GM23338 (cell line): ENCODE measurements around the gene ZNF273. TPM values are rescaled to one million over a fixed set of nuclear protein-coding genes. Genes with fewer than 3 reads are reported as not detected.

ENCODE experiments used
- ATAC-seq: fragments of 200-7000 bp; cut with Tn5 transposase; 3 replicates; pipeline ENCODE4 v1.9.1; 2020
- DNase-seq: peaks from one replicate; pipeline ENCODE4 v3.0.0-alpha.2; 2015; ENCODE audit warnings: low spot score
- H2AFZ ChIP-seq: fragments of 200-600 bp; sonication (generic); 2 replicates; pipeline ENCODE4 v1.8.0; 2016; ENCODE audit warnings: antibody characterized with exemption, mild to moderate bottlenecking, moderate library complexity
- H3F3A ChIP-seq: fragments of 200-600 bp; sonication (generic); replicated peaks from 2 replicates; pipeline ENCODE4 v1.8.0; 2017; ENCODE audit warnings: antibody characterized with exemption, mixed run types, low read depth
- H3K27ac ChIP-seq: fragments of 200-600 bp; sonication (generic); 2 replicates; pipeline ENCODE4 v1.6.1; 2016; ENCODE audit warnings: low read depth
- H3K27me3 ChIP-seq: fragments of 200-600 bp; sonication (generic); 2 replicates; pipeline ENCODE4 v1.8.0; 2016; ENCODE audit warnings: mild to moderate bottlenecking, mixed run types, moderate library complexity; ENCODE audit not compliant: insufficient read depth
- H3K36me3 ChIP-seq: fragments of 200-600 bp; sonication (generic); 2 replicates; pipeline ENCODE4 v1.8.0; 2016; ENCODE audit warnings: mild to moderate bottlenecking; ENCODE audit not compliant: insufficient read depth
- H3K4me1 ChIP-seq: fragments of 200-600 bp; sonication (generic); 2 replicates; pipeline ENCODE4 v1.8.0; 2016; ENCODE audit warnings: mild to moderate bottlenecking, moderate library complexity; ENCODE audit not compliant: insufficient read depth
- H3K4me2 ChIP-seq: fragments of 200-600 bp; sonication (generic); 2 replicates; pipeline ENCODE4 v1.7.1; 2017; ENCODE audit warnings: mixed run types
- H3K4me3 ChIP-seq: fragments of 200-600 bp; sonication (generic); 2 replicates; pipeline ENCODE4 v1.6.1; 2016; ENCODE audit warnings: mixed run types
- H3K79me2 ChIP-seq: fragments of 200-600 bp; sonication (generic); replicated peaks from 2 replicates; pipeline ENCODE4 v1.8.0; 2017; ENCODE audit warnings: mild to moderate bottlenecking; ENCODE audit not compliant: insufficient read depth
- H3K9me2 ChIP-seq: fragments of 200-600 bp; sonication (generic); 2 replicates; pipeline ENCODE4 v1.8.0; 2017; ENCODE audit not compliant: insufficient read depth
- H4K20me1 ChIP-seq: fragments of 200-600 bp; sonication (generic); replicated peaks from 2 replicates; pipeline ENCODE4 v1.8.0; 2017; ENCODE audit warnings: mild to moderate bottlenecking; ENCODE audit not compliant: insufficient read depth
- H3K27ac Mint-ChIP-seq: 2 replicates; pipeline ENCODE4 v1.8.0; 2020; ENCODE audit warnings: inconsistent platforms, mild to moderate bottlenecking, moderate library complexity, mixed read lengths
- H3K27me3 Mint-ChIP-seq: 3 replicates; pipeline ENCODE4 v1.8.0; 2022; ENCODE audit warnings: low read depth, mild to moderate bottlenecking, moderate library complexity, mixed read lengths, inconsistent platforms; ENCODE audit not compliant: insufficient read depth, poor library complexity
- H3K36me3 Mint-ChIP-seq: 3 replicates; pipeline ENCODE4 v1.8.0; 2021; ENCODE audit warnings: low read depth, mild to moderate bottlenecking, inconsistent platforms, moderate library complexity, mixed read lengths
- H3K4me1 Mint-ChIP-seq: 3 replicates; pipeline ENCODE4 v1.8.0; 2020; ENCODE audit warnings: mild to moderate bottlenecking, inconsistent platforms, mixed read lengths
- H3K4me3 Mint-ChIP-seq: 3 replicates; pipeline ENCODE4 v1.8.0; 2021; ENCODE audit warnings: moderate library complexity, mild to moderate bottlenecking, inconsistent platforms, mixed read lengths
- H3K9me3 Mint-ChIP-seq: 3 replicates; pipeline ENCODE4 v1.8.0; 2020; ENCODE audit warnings: moderate library complexity, mild to moderate bottlenecking, inconsistent platforms, mixed read lengths
- EZH2 ChIP-seq: fragments of 200-600 bp; sonication (generic); IDR thresholded peaks from one replicate; pipeline ENCODE4 v1.8.0; 2017; ENCODE audit warnings: antibody characterized with exemption, mild to moderate bottlenecking, low read depth; ENCODE audit not compliant: unreplicated experiment
- JUNB ChIP-seq: IDR thresholded peaks from one replicate; pipeline ENCODE4 v1.6.1; 2016; ENCODE audit warnings: antibody characterized with exemption; ENCODE audit not compliant: unreplicated experiment
- POLR2AphosphoS5 ChIP-seq: IDR thresholded peaks from 2 replicates; pipeline ENCODE4 v1.6.1; 2016; ENCODE audit warnings: antibody characterized with exemption, low read depth
- STAT1 ChIP-seq: IDR thresholded peaks from one replicate; pipeline ENCODE4 v1.6.1; 2016; ENCODE audit warnings: antibody characterized with exemption; ENCODE audit not compliant: unreplicated experiment
- ZNF331 ChIP-seq: fragments of 250-450 bp; sonication (Bioruptor Pico); IDR thresholded peaks from 2 replicates; pipeline ENCODE4 v1.5.0; 2020; ENCODE audit warnings: low read depth, mild to moderate bottlenecking, moderate library complexity
- polyA plus RNA-seq: library from polyadenylated mRNA; unstranded; fragments of >200 nt; fragmentation: Nextera tagmentation; extraction: Ambion mirVana; gene quantifications from 2 replicates; pipeline ENCODE4 v1.2.1, GENCODE V29; 2016
- total RNA-seq: library from RNA; depleted of rRNA; stranded (reverse); fragments of >200 nt; shearing (Covaris generic); gene quantifications from 2 replicates; pipeline ENCODE4 v1.2.3, GENCODE V29; 2014
- TF ChIP-seq, protein P1 (sequence below): IDR thresholded peaks from 2 replicates; pipeline ENCODE4 v1.6.1; 2016; ENCODE audit warnings: antibody characterized with exemption
- TF ChIP-seq, protein P2 (sequence below), 2 experiments: fragments of 200-600 bp in 1 of 2; sonication (generic) in 1 of 2; conservative IDR thresholded peaks; 2 replicates each; pipeline versions ENCODE4 v1.5.1 to v1.6.1; 2016 to 2017; ENCODE audit warnings: antibody characterized with exemption in 2 of 2, low read depth in 2 of 2, mild to moderate bottlenecking in 2 of 2, moderate library complexity in 1 of 2

Gene ZNF273
- total and polyA plus RNA-seq, 2 experiments from 2014 or later: 16.4 to 34.3 TPM

DNA sequence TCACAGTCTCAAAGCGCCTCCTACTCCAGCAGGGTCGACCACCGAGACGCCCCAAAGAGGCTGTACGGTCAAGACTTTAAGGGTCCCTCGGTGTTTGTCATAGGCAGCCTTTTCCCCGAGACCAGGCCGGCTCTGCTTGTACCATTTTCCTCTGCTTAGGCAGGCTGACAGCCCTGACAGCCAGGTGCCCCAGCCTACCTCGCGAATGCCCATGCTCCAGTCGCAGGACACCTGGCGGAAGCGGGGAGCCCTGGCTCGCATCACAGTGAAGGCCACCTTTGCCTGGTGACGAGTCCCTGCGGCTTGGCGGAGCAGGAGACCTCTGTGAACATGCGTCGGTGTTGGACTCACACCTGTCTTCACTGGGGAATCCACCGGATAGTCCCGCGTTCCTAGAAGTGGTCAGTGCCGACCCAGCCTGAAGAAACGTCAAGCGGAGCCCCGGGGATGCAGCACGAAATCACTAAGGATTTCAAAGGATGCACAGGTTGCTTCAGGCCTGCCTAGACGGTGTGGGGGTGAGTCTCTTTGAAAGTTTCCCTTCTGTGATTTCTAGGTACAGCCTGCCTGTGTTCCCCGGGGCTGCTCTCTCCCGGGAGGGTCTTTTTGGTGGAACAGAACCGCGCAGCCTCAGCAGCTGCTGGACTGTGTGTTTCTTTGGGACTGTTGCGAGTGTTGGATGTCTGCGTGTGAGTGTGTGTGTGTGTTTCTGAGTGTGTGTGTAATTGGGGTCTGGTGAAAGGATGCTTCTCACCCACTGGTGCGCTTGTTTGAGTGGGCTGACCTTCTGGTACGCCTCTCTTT lies 30.5 kb upstream of the ZNF273 start:
- no peak overlapping the region for H3K4me3 Mint-ChIP-seq
- no peaks in the 10 kb centered on the region; the same call in 1 of the 2 replicates for H3K4me1 ChIP-seq
- no peak overlapping the region for H3K4me3 ChIP-seq
- H2AFZ ChIP-seq: no peak overlapping the region
- H3F3A ChIP-seq: no peaks in the 10 kb centered on the region
- no peak overlapping the region for H3K27ac ChIP-seq
- no peaks in the 10 kb centered on the region for H4K20me1 ChIP-seq
- H3K4me1 Mint-ChIP-seq: no peaks in the 10 kb centered on the region
- peaks cover 16% of the 10 kb centered on the region for H3K27me3 ChIP-seq
- TF ChIP-seq, protein P1, sequence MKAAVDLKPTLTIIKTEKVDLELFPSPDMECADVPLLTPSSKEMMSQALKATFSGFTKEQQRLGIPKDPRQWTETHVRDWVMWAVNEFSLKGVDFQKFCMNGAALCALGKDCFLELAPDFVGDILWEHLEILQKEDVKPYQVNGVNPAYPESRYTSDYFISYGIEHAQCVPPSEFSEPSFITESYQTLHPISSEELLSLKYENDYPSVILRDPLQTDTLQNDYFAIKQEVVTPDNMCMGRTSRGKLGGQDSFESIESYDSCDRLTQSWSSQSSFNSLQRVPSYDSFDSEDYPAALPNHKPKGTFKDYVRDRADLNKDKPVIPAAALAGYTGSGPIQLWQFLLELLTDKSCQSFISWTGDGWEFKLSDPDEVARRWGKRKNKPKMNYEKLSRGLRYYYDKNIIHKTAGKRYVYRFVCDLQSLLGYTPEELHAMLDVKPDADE: no peak
- TF ChIP-seq EZH2: no peak
- H3K36me3 Mint-ChIP-seq: 0 out of 3 replicates have a peak, but pooled peaks cover 6% of the 10 kb centered on the region
- H3K27ac Mint-ChIP-seq: no peak overlapping the region
- no peak for ATAC-seq
- no peaks in the 10 kb centered on the region for H3K9me2 ChIP-seq
- H3K4me2 ChIP-seq: no peak overlapping the region
- DNase-seq: no peak
- H3K79me2 ChIP-seq: no peaks in the 10 kb centered on the region
- peaks cover 22% of the 10 kb centered on the region for H3K27me3 Mint-ChIP-seq
- H3K36me3 ChIP-seq: no peaks in the 10 kb centered on the region
- H3K9me3 Mint-ChIP-seq: peaks cover 42% of the 10 kb centered on the region

DNA sequence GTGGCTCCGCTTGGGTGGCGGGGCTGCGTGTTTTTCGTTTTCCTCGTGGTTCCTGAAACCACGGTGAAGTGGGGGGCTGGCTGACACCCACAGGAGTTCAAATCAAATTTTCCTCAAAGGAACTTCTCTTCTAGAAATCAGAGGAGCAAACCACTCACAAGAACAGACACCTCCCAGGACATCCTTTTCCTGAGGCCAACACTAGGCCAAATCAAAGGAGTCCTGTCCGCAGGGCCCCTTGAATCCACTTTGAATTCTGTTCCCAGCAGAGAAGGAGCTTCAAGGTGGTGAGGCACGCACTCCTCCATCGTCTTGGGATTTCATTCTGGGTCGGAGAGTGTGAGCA lies 29.9 kb upstream of the ZNF273 start:
- no peaks in the 10 kb centered on the region for H3F3A ChIP-seq
- no peak overlapping the region for H3K4me3 ChIP-seq
- H3K4me2 ChIP-seq: no peak overlapping the region
- no peaks in the 10 kb centered on the region; the same call in 1 of the 2 replicates for H3K4me1 ChIP-seq
- no peaks in the 10 kb centered on the region for H4K20me1 ChIP-seq
- peaks cover 22% of the 10 kb centered on the region for H3K27me3 Mint-ChIP-seq
- H3K9me3 Mint-ChIP-seq: peaks cover 42% of the 10 kb centered on the region
- no peak for DNase-seq
- H3K79me2 ChIP-seq: no peaks in the 10 kb centered on the region
- no peak overlapping the region for H3K27ac Mint-ChIP-seq
- no peaks in the 10 kb centered on the region for H3K36me3 ChIP-seq
- H2AFZ ChIP-seq: no peak overlapping the region
- H3K27me3 ChIP-seq: peaks cover 22% of the 10 kb centered on the region
- H3K4me3 Mint-ChIP-seq: no peak overlapping the region
- 0 out of 3 replicates have a peak, but pooled peaks cover 6% of the 10 kb centered on the region for H3K36me3 Mint-ChIP-seq
- TF ChIP-seq, protein P2, sequence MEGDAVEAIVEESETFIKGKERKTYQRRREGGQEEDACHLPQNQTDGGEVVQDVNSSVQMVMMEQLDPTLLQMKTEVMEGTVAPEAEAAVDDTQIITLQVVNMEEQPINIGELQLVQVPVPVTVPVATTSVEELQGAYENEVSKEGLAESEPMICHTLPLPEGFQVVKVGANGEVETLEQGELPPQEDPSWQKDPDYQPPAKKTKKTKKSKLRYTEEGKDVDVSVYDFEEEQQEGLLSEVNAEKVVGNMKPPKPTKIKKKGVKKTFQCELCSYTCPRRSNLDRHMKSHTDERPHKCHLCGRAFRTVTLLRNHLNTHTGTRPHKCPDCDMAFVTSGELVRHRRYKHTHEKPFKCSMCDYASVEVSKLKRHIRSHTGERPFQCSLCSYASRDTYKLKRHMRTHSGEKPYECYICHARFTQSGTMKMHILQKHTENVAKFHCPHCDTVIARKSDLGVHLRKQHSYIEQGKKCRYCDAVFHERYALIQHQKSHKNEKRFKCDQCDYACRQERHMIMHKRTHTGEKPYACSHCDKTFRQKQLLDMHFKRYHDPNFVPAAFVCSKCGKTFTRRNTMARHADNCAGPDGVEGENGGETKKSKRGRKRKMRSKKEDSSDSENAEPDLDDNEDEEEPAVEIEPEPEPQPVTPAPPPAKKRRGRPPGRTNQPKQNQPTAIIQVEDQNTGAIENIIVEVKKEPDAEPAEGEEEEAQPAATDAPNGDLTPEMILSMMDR (conservative IDR thresholded peaks at IDR 0.05; ENCODE audit: low read depth in 2 of 2): no peak
- no peak for TF ChIP-seq ZNF331 (CRISPR knock-in tag)
- no peak for TF ChIP-seq JUNB
- TF ChIP-seq POLR2AphosphoS5: no peak
- no peak for TF ChIP-seq STAT1
- no peak overlapping the region for H3K27ac ChIP-seq
- no peak for ATAC-seq
- H3K9me2 ChIP-seq: no peaks in the 10 kb centered on the region
- H3K4me1 Mint-ChIP-seq: no peaks in the 10 kb centered on the region
